ENCODE results near the gene DMRTA2.

- no peak for TF ChIP-seq CTCF (conservative IDR thresholded peaks at IDR 0.05)
- no peak for TF ChIP-seq ZFX (IDR thresholded peaks at IDR 0.05)
Measured at GRCh38 chr1:50393522-50394120, 29.6 kb downstream of the DMRTA2 start.

Measured in C4-2B (cell line).